H7 (cell line): Measurements from ENCODE around the gene MSN. TPM values are rescaled to one million over a fixed set of nuclear protein-coding genes. Genes with fewer than 3 reads are reported as not detected.

ENCODE experiments used
- DNase-seq: peaks from one replicate; pipeline ENCODE4 v3.0.0; 2012
- H3K27me3 ChIP-seq: 2 replicates; pipeline ENCODE4 v1.6.0; 2011; ENCODE audit warnings: mild to moderate bottlenecking, low read length; ENCODE audit not compliant: control insufficient read depth, insufficient read depth
- H3K36me3 ChIP-seq: replicated peaks from 2 replicates; pipeline ENCODE4 v1.5.1; 2011; ENCODE audit warnings: low read length; ENCODE audit not compliant: control insufficient read depth, insufficient read depth
- H3K4me3 ChIP-seq: 2 replicates; pipeline ENCODE4 v1.5.1; 2011; ENCODE audit warnings: low read depth, mild to moderate bottlenecking, control low read depth, low read length, moderate library complexity; ENCODE audit not compliant: insufficient read depth
- total RNA-seq: library from RNA; depleted of rRNA; stranded (reverse); fragments of >200 nt; shearing (Covaris generic); gene quantifications from 2 replicates; pipeline ENCODE4 v1.2.3, GENCODE V29; 2014

Gene MSN
- total RNA-seq, 1 experiment from 2014 or later = 175 TPM

GRCh38 chrX:65688403-65688871, 21.0 kb downstream of the MSN start:
- H3K27me3 ChIP-seq = no peaks in the 10 kb centered on the region
- no peaks in the 10 kb centered on the region for H3K36me3 ChIP-seq
- no peak for DNase-seq
- no peak overlapping the region for H3K4me3 ChIP-seq

- no peak for DNase-seq
- Histone ChIP-seq H3K4me3 (no peak overlapping the region), H3K27me3 (no peaks in the 10 kb centered on the region), H3K36me3 (no peaks in the 10 kb centered on the region)
Observed at GRCh38 chrX:65689377-65689776, 21.9 kb downstream of the MSN start.

GRCh38 chrX:65690057-65690855, 22.8 kb downstream of the MSN start:
- no peak for DNase-seq
- H3K36me3 ChIP-seq = no peaks in the 10 kb centered on the region
- H3K27me3 ChIP-seq = no peaks in the 10 kb centered on the region
- no peak overlapping the region for H3K4me3 ChIP-seq

GRCh38 chrX:65695849-65696449, 28.5 kb downstream of the MSN start:
- Histone ChIP-seq H3K27me3 (no peaks in the 10 kb centered on the region), H3K4me3 (no peak overlapping the region), H3K36me3 (no peaks in the 10 kb centered on the region)
- DNase-seq = no peak

GRCh38 chrX:65696613-65697012, 29.2 kb downstream of the MSN start:
- Histone ChIP-seq H3K36me3 (no peaks in the 10 kb centered on the region), H3K27me3 (no peaks in the 10 kb centered on the region), H3K4me3 (no peak overlapping the region)
- no peak for DNase-seq

- Histone ChIP-seq H3K27me3 (no peaks in the 10 kb centered on the region), H3K4me3 (no peak overlapping the region), H3K36me3 (no peaks in the 10 kb centered on the region)
- no peak for DNase-seq
Observed at GRCh38 chrX:65697211-65697641, 29.8 kb downstream of the MSN start.

- DNase-seq = no peak
- H3K4me3 ChIP-seq = no peak overlapping the region
Observed at GRCh38 chrX:65697915-65698796, 30.7 kb downstream of the MSN start.

GRCh38 chrX:65702956-65703355, 35.5 kb downstream of the MSN start:
- H3K4me3 ChIP-seq = no peak overlapping the region
- H3K27me3 ChIP-seq = no peaks in the 10 kb centered on the region
- no peaks in the 10 kb centered on the region; the same call in 1 of the 2 replicates for H3K36me3 ChIP-seq
- DNase-seq = no peak

More at GRCh38 chrX:65697915-65698796, 30.7 kb downstream of the MSN start:
- Histone ChIP-seq H3K27me3 (no peaks in the 10 kb centered on the region), H3K36me3 (no peaks in the 10 kb centered on the region)

GRCh38 chrX:65705439-65705838, 38.0 kb downstream of the MSN start:
- H3K27me3 ChIP-seq = no peaks in the 10 kb centered on the region
- H3K36me3 ChIP-seq = no peaks in the 10 kb centered on the region; the same call in 1 of the 2 replicates
- H3K4me3 ChIP-seq = no peak overlapping the region
- no peak for DNase-seq

GRCh38 chrX:65706041-65706828, 38.8 kb downstream of the MSN start:
- DNase-seq = no peak
- H3K4me3 ChIP-seq = no peak overlapping the region
- no peaks in the 10 kb centered on the region for H3K27me3 ChIP-seq

GRCh38 chrX:65707151-65707550, 39.7 kb downstream of the MSN start:
- DNase-seq = no peak
- Histone ChIP-seq H3K4me3 (no peak overlapping the region), H3K36me3 (no peaks in the 10 kb centered on the region; the same call in 1 of the 2 replicates), H3K27me3 (no peaks in the 10 kb centered on the region)

More at GRCh38 chrX:65706041-65706828, 38.8 kb downstream of the MSN start:
- no peaks in the 10 kb centered on the region; the same call in 1 of the 2 replicates for H3K36me3 ChIP-seq

- no peak for DNase-seq
- Histone ChIP-seq H3K27me3 (no peaks in the 10 kb centered on the region), H3K36me3 (no peaks in the 10 kb centered on the region; the same call in 1 of the 2 replicates), H3K4me3 (no peak overlapping the region)
Observed at GRCh38 chrX:65712005-65712806, 44.8 kb downstream of the MSN start.

GRCh38 chrX:65718538-65718937, 51.1 kb downstream of the MSN start:
- no peak for DNase-seq
- Histone ChIP-seq H3K27me3 (no peaks in the 10 kb centered on the region), H3K36me3 (no peaks in the 10 kb centered on the region; the same call in 1 of the 2 replicates), H3K4me3 (no peak overlapping the region)
